Smooth muscle cell (in vitro differentiated cells): ENCODE measurements around the gene MTF1. TPM values are rescaled to one million over a fixed set of nuclear protein-coding genes. Genes with fewer than 3 reads are reported as not detected.

Experiments used
- DNase-seq: peaks from one replicate; lab custom pipeline; 2025; ENCODE audit not compliant: unreplicated experiment; lab: John Stamatoyannopoulos, UW
- H2AFZ ChIP-seq: fragments of 200-600 bp; sonication (generic); 2 replicates; pipeline ENCODE4 v1.6.0; 2016; ENCODE audit warnings: antibody characterized with exemption, low read depth, mild to moderate bottlenecking
- H3F3A ChIP-seq: fragments of 200-600 bp; sonication (generic); 2 replicates; pipeline ENCODE4 v1.6.0; 2017; ENCODE audit warnings: antibody characterized with exemption, low read depth
- H3K27ac ChIP-seq: fragments of 200-600 bp; sonication (generic); 2 replicates; pipeline ENCODE4 v1.5.1; 2016; ENCODE audit warnings: low read depth, mild to moderate bottlenecking
- H3K27me3 ChIP-seq: fragments of 200-600 bp; sonication (generic); 2 replicates; pipeline ENCODE4 v1.6.1; 2016; ENCODE audit warnings: low read depth, mild to moderate bottlenecking
- H3K36me3 ChIP-seq: fragments of 200-600 bp; sonication (generic); 2 replicates; pipeline ENCODE4 v1.5.1; 2016; ENCODE audit warnings: low read depth
- H3K4me1 ChIP-seq: fragments of 200-600 bp; sonication (generic); 2 replicates; pipeline ENCODE4 v1.5.1; 2016; ENCODE audit warnings: low read depth
- H3K4me2 ChIP-seq: fragments of 200-600 bp; sonication (generic); 2 replicates; pipeline ENCODE4 v1.6.0; 2016; ENCODE audit warnings: mild to moderate bottlenecking
- H3K4me3 ChIP-seq: fragments of 200-600 bp; sonication (generic); 2 replicates; pipeline ENCODE4 v1.5.1; 2016; ENCODE audit warnings: mild to moderate bottlenecking
- H3K79me2 ChIP-seq: fragments of 200-600 bp; sonication (generic); 2 replicates; pipeline ENCODE4 v1.6.0; 2016; ENCODE audit warnings: low read depth, mild to moderate bottlenecking
- H3K9ac ChIP-seq: fragments of 200-600 bp; sonication (generic); 2 replicates; pipeline ENCODE4 v1.6.0; 2016; ENCODE audit warnings: low read depth
- H3K9me3 ChIP-seq: fragments of 200-600 bp; sonication (generic); replicated peaks from 2 replicates; pipeline ENCODE4 v1.5.1; 2016; ENCODE audit warnings: low read depth
- H4K20me1 ChIP-seq: fragments of 200-600 bp; sonication (generic); 2 replicates; pipeline ENCODE4 v1.6.0; 2016; ENCODE audit warnings: low read depth
- CTCF ChIP-seq: fragments of 200-600 bp; sonication (generic); IDR thresholded peaks from 2 replicates; pipeline ENCODE4 v1.5.1; 2017; ENCODE audit warnings: borderline replicate concordance, mild to moderate bottlenecking, antibody characterized with exemption; ENCODE audit not compliant: insufficient read depth, poor library complexity, severe bottlenecking
- WGBS: methylation state at CpG from one replicate; pipeline ENCODE4 v1.1.7; 2016; ENCODE audit warnings: low lambda C conversion rate; 5-methylcytosine and 5-hydroxymethylcytosine counted together
- polyA plus RNA-seq: library from polyadenylated mRNA; unstranded; fragments of >200 nt; fragmentation: Nextera tagmentation; extraction: Ambion mirVana; gene quantifications from 2 replicates; pipeline ENCODE4 v1.2.1, GENCODE V29; 2016
- total RNA-seq: library from RNA; depleted of rRNA; stranded (reverse); fragments of >200 nt; gene quantifications from 2 replicates; pipeline ENCODE4 v1.2.3, GENCODE V29; 2014

Gene MTF1
- total and polyA plus RNA-seq, 2 experiments from 2014 or later: 6.8 to 25.9 TPM

DNA sequence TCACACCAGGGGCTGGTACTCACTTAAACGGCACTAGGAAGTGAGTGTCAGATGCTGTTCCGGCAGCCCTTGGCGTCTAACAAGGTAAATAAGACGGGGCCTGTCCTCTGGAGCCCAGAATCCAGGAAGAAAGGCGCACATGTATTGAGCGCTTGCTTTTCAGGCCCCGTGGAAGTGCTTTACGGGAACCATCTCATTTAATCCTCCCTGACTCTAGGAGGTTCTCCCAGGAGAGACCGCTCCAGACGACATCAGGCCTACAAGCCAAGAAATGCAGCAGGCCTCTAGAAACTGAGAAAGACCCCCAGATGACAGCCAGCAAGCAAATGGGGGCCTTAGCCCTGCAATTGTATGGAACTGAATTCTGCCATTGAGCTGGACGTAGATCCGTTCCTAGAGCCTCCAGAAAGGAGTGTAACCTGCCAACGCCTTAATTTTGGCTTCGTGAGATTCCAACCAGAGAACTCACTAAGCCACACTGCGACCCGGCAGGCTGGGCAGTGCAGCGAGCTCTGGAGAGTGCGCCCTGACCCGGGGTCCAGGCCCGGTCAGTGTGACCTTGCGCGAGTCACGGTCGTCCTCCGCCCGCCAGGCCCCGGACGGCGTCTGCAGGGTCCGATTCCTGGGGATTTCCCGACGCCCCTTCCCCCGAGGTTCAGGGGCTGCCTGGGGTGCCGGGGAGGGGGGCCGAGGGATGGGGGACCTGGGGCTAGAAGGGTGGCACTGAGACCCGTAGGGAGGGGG is 66.3 kb downstream of the MTF1 start:
- Histone ChIP-seq H3K4me1 (peaks cover 3% of the 10 kb centered on the region), H4K20me1 (no peaks in the 10 kb centered on the region), H2AFZ (no peak overlapping the region), H3F3A (no peaks in the 10 kb centered on the region), H3K4me3 (no peak overlapping the region), H3K4me2 (peak overlapping the region; percentile 90), H3K9me3 (no peaks in the 10 kb centered on the region), H3K9ac (no peak overlapping the region), H3K79me2 (no peaks in the 10 kb centered on the region), H3K27me3 (peaks cover 62% of the 10 kb centered on the region), H3K27ac (no peak overlapping the region), H3K36me3 (no peaks in the 10 kb centered on the region)
- 39% methylated on average over 33 of the region's 36 CpGs for WGBS
- TF ChIP-seq CTCF: no peak
- no peak for DNase-seq

GRCh38 chr1:37782491-37782890 is 76.9 kb downstream of the MTF1 start:
- no peak for TF ChIP-seq CTCF

DNA sequence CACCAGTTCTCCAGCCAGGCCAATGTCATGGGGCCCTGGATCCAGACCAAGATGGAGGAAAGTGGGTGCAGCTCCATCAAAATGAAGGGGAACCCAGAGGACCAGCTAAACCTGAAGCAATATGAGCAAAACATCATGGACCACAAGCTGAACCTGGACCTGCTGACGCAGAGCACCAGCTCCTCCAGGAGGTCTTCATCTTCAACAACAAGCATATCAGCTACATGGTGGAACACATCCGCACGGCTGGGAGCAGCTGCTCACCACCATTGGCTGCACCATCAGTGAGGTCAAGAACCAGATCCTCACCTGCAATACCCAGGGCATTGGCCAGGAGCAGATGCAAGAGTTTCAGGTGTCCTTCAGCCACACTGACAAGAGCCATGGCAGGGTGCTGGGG is 80.7 kb downstream of the MTF1 start:
- Histone ChIP-seq H3K9me3 (no peaks in the 10 kb centered on the region), H3K36me3 (no peaks in the 10 kb centered on the region), H4K20me1 (no peaks in the 10 kb centered on the region), H3K9ac (no peak overlapping the region), H3K27ac (no peak overlapping the region), H3K27me3 (no peaks in the 10 kb centered on the region), H3K4me3 (no peak overlapping the region), H3K79me2 (no peaks in the 10 kb centered on the region), H3K4me2 (no peak overlapping the region), H3F3A (no peaks in the 10 kb centered on the region), H3K4me1 (no peaks in the 10 kb centered on the region), H2AFZ (no peak overlapping the region)
- no peak for DNase-seq
- 92% methylated on average over 3 of the region's 3 CpGs for WGBS
- TF ChIP-seq CTCF: no peak

More at GRCh38 chr1:37782491-37782890, 76.9 kb downstream of the MTF1 start:
- Histone ChIP-seq H3K79me2 (no peaks in the 10 kb centered on the region), H3K9ac (no peak overlapping the region), H3K27ac (no peak overlapping the region), H3K4me1 (no peaks in the 10 kb centered on the region), H2AFZ (no peak overlapping the region), H3K4me2 (no peak overlapping the region), H3K27me3 (peaks cover 17% of the 10 kb centered on the region), H3K4me3 (no peak overlapping the region), H3F3A (no peaks in the 10 kb centered on the region), H3K9me3 (no peaks in the 10 kb centered on the region), H4K20me1 (no peaks in the 10 kb centered on the region), H3K36me3 (no peaks in the 10 kb centered on the region)
- 81% methylated on average over 17 of the region's 17 CpGs for WGBS
- DNase-seq: no peak
